ENCODE results near the gene TCAIM.

- no peak for TF ChIP-seq POLR2A (IDR thresholded peaks at IDR 0.05; ENCODE audit: borderline replicate concordance, extremely low read depth, insufficient read depth, insufficient read length)
- peak; percentile 78 to 91 (median 81) for TF ChIP-seq CTCF (IDR thresholded peaks at IDR 0.05 in 2 of 3, conservative IDR thresholded peaks at IDR 0.05 in 1 of 3; ENCODE audit: borderline replicate concordance in 1 of 3, insufficient read depth in 1 of 3, low read depth in 2 of 3, low read length in 2 of 3)
- TF ChIP-seq ELF1 (IDR thresholded peaks at IDR 0.05; ENCODE audit: borderline replicate concordance, low read depth) = no peak
- no peak for TF ChIP-seq MAX (IDR thresholded peaks at IDR 0.05)
- TF ChIP-seq REST (IDR thresholded peaks at IDR 0.05; ENCODE audit: low read depth) = no peak
- no peak for TF ChIP-seq JUND (IDR thresholded peaks at IDR 0.05)
These were observed 15.1 kb upstream of the TCAIM start for GRCh38 chr3:44323341-44323955.

Measured in HCT116 (cell line).